Endodermal cell (in vitro differentiated cells): Measurements from ENCODE around the gene ADAM15. TPM values are rescaled to one million over a fixed set of nuclear protein-coding genes. Genes with fewer than 3 reads are reported as not detected.
A peak's percentile ranks its signal among the peaks of the same experiment; 100 is the strongest.

Experiments
- DNase-seq: peaks from one replicate; pipeline ENCODE4 v3.0.0-alpha.2; 2017
- H3K27ac ChIP-seq: 2 replicates; pipeline ENCODE4 v1.5.1; 2013; ENCODE audit warnings: mild to moderate bottlenecking, low read depth, low read length, moderate library complexity
- H3K27me3 ChIP-seq: 2 replicates; pipeline ENCODE4 v1.6.1; 2013; ENCODE audit warnings: mild to moderate bottlenecking, low read length, moderate library complexity; ENCODE audit not compliant: insufficient read depth, control insufficient read depth, poor library complexity, severe bottlenecking
- H3K36me3 ChIP-seq: 2 replicates; pipeline ENCODE4 v1.7.0; 2013; ENCODE audit warnings: mild to moderate bottlenecking, low read length, moderate library complexity; ENCODE audit not compliant: control insufficient read depth, insufficient read depth
- H3K4me1 ChIP-seq: one replicate; pipeline ENCODE4 v1.7.0; 2013; ENCODE audit warnings: low read length; ENCODE audit not compliant: control insufficient read depth, insufficient read depth
- H3K4me3 ChIP-seq: 2 replicates; pipeline ENCODE4 v1.5.1; 2013; ENCODE audit warnings: mild to moderate bottlenecking, low read length, moderate library complexity
- H3K9ac ChIP-seq: 2 replicates; pipeline ENCODE4 v1.6.1; 2013; ENCODE audit warnings: mild to moderate bottlenecking, low read length, moderate library complexity; ENCODE audit not compliant: poor library complexity, severe bottlenecking; ENCODE audit errors: extremely low read depth
- H3K9me3 ChIP-seq: 2 replicates; pipeline ENCODE4 v1.6.1; 2013; ENCODE audit warnings: mild to moderate bottlenecking, low read length, moderate library complexity; ENCODE audit not compliant: control insufficient read depth
- H3K27ac Mint-ChIP-seq: 2 replicates; pipeline ENCODE4 v1.8.0; 2020; ENCODE audit warnings: mixed read lengths
- H3K27me3 Mint-ChIP-seq: 2 replicates; pipeline ENCODE4 v1.8.0; 2021; ENCODE audit warnings: mild to moderate bottlenecking, mixed read lengths; ENCODE audit not compliant: insufficient read depth
- H3K36me3 Mint-ChIP-seq: 2 replicates; pipeline ENCODE4 v1.8.0; 2020; ENCODE audit warnings: low read depth, mixed read lengths
- H3K4me1 Mint-ChIP-seq: 2 replicates; pipeline ENCODE4 v1.8.0; 2020; ENCODE audit warnings: mixed read lengths
- H3K4me3 Mint-ChIP-seq: 2 replicates; pipeline ENCODE4 v1.8.0; 2020; ENCODE audit warnings: mild to moderate bottlenecking, moderate library complexity, mixed read lengths
- H3K9me3 Mint-ChIP-seq: 2 replicates; pipeline ENCODE4 v1.8.0; 2020; ENCODE audit warnings: mild to moderate bottlenecking, mixed read lengths
- CTCF ChIP-seq: fragments of 200-600 bp; sonication (generic); conservative IDR thresholded peaks from 2 replicates; pipeline ENCODE4 v1.5.0; 2021; ENCODE audit warnings: antibody characterized with exemption, mild to moderate bottlenecking
- WGBS, 2 experiments: methylation state at CpG; one replicate each; pipeline versions ENCODE4 v1.1.5 to v1.1.7; 2013; ENCODE audit warnings: missing lambda C conversion rate in 2 of 2, mixed read lengths in 1 of 2; ENCODE audit not compliant: insufficient coverage in 1 of 2, insufficient read length in 1 of 2; 5-methylcytosine and 5-hydroxymethylcytosine counted together
- total RNA-seq, 2 donors: library from RNA; stranded (reverse); fragmentation: NEBNext Ultra II Directional in 1 of 2; extraction: Animal tissue kit (Norgen Biotek cat#: 25700) in 1 of 2; gene quantifications; 2 replicates in 1 of 2; 3 replicates in 1 of 2; pipeline ENCODE4 v1.2.1, GENCODE V29; 2021

The ADAM15 gene
- total RNA-seq, 2 donors from 2014 or later: 13.4 to 16.5 TPM

GRCh38 chr1:155015527-155016230, 35.4 kb upstream of the ADAM15 start:
- H3K4me3 ChIP-seq: no peak overlapping the region
- TF ChIP-seq CTCF: no peak
- H3K9me3 ChIP-seq: no peaks in the 10 kb centered on the region
- Mint-ChIP-seq H3K4me3 (no peak overlapping the region), H3K27me3 (peaks cover 5% of the 10 kb centered on the region), H3K9me3 (no peaks in the 10 kb centered on the region), H3K4me1 (peaks cover 7% of the 10 kb centered on the region), H3K36me3 (peaks cover 14% of the 10 kb centered on the region), H3K27ac (no peak overlapping the region)
- no peak overlapping the region for H3K27ac ChIP-seq
- WGBS, 2 experiments: 94 to 95% methylated on average over 16 of the region's 16 CpGs
- no peak for DNase-seq
- H3K27me3 ChIP-seq: no peaks in the 10 kb centered on the region
- H3K9ac ChIP-seq: no peak overlapping the region
- H3K4me1 ChIP-seq: no peaks in the 10 kb centered on the region
- H3K36me3 ChIP-seq: peaks cover 10% of the 10 kb centered on the region

- H3K9me3 ChIP-seq: no peaks in the 10 kb centered on the region
- H3K4me1 ChIP-seq: no peaks in the 10 kb centered on the region
- no peaks in the 10 kb centered on the region for H3K27me3 ChIP-seq
- Mint-ChIP-seq H3K9me3 (no peaks in the 10 kb centered on the region), H3K4me3 (no peak overlapping the region), H3K36me3 (peaks cover 14% of the 10 kb centered on the region), H3K27me3 (peaks cover 5% of the 10 kb centered on the region), H3K27ac (no peak overlapping the region), H3K4me1 (peaks cover 4% of the 10 kb centered on the region)
- 94 to 99% methylated on average over 12 to 26 of the region's 26 CpGs for WGBS, 2 experiments
- H3K4me3 ChIP-seq: no peak overlapping the region
- H3K36me3 ChIP-seq: peaks cover 10% of the 10 kb centered on the region
- no peak overlapping the region for H3K9ac ChIP-seq
- no peak for TF ChIP-seq CTCF
- H3K27ac ChIP-seq: no peak overlapping the region
- DNase-seq: no peak
These were observed 34.8 kb upstream of the ADAM15 start for GRCh38 chr1:155016231-155016831.

GRCh38 chr1:155017041-155017945, 33.8 kb upstream of the ADAM15 start:
- H3K4me1 Mint-ChIP-seq: peaks cover 3% of the 10 kb centered on the region
- Histone ChIP-seq H3K27me3 (no peaks in the 10 kb centered on the region), H3K27ac (peak overlapping the region; percentile 54), H3K4me1 (no peaks in the 10 kb centered on the region), H3K9ac (peak overlapping the region; percentile 34), H3K9me3 (no peaks in the 10 kb centered on the region), H3K4me3 (peak overlapping the region; percentile 53), H3K36me3 (peaks cover 10% of the 10 kb centered on the region)
- H3K4me3 Mint-ChIP-seq: peak overlapping the region; percentile 47
- DNase-seq: peak; percentile 98
- peaks cover 5% of the 10 kb centered on the region for H3K27me3 Mint-ChIP-seq
- peak overlapping the region; percentile 93 for H3K27ac Mint-ChIP-seq
- no peaks in the 10 kb centered on the region for H3K9me3 Mint-ChIP-seq
- peaks cover 14% of the 10 kb centered on the region for H3K36me3 Mint-ChIP-seq
- TF ChIP-seq CTCF: peak; percentile 100
- 8 to 25% methylated on average over 8 to 49 of the region's 49 CpGs for WGBS, 2 experiments
